ENCODE data around the gene BCLAF1.
A peak's percentile ranks its signal among the peaks of the same experiment; 100 is the strongest.

The BCLAF1 gene

GRCh38 chr6:136289579-136290409, at the start of gene BCLAF1:
TSS of gene BCLAF1 (minus strand) at chr6:136289846. CDS start at chr6:136279866, 9,980 bp downstream.
- peak; percentile 99 to 100 for DNase-seq

- no peak for DNase-seq
Observed at GRCh38 chr6:136338486-136338885, 48.8 kb upstream of the BCLAF1 start.

- no peak for DNase-seq
Observed at GRCh38 chr6:136337606-136338005, 48.0 kb upstream of the BCLAF1 start.

GRCh38 chr6:136337121-136337520, 47.5 kb upstream of the BCLAF1 start:
- DNase-seq: no peak

GRCh38 chr6:136335736-136336363, 46.2 kb upstream of the BCLAF1 start:
- no peak for DNase-seq

- DNase-seq: no peak
Observed at GRCh38 chr6:136334853-136335252, 45.2 kb upstream of the BCLAF1 start.

GRCh38 chr6:136334465-136334846, 44.8 kb upstream of the BCLAF1 start:
- no peak for DNase-seq

GRCh38 chr6:136333824-136334464, 44.3 kb upstream of the BCLAF1 start:
- no peak for DNase-seq

GRCh38 chr6:136331461-136331860, 41.8 kb upstream of the BCLAF1 start:
- DNase-seq: no peak

- DNase-seq: no peak
Observed at GRCh38 chr6:136330634-136331033, 41.0 kb upstream of the BCLAF1 start.

GRCh38 chr6:136326038-136326553, 36.5 kb upstream of the BCLAF1 start:
- DNase-seq: peak in 1 of 2 donors; percentile 2

- peak; percentile 4 to 13 for DNase-seq
Observed at GRCh38 chr6:136324686-136325380, 35.2 kb upstream of the BCLAF1 start.

- no peak for DNase-seq
Observed at GRCh38 chr6:136323431-136324112, 33.9 kb upstream of the BCLAF1 start.

- DNase-seq: no peak
Observed at GRCh38 chr6:136319732-136320131, 30.1 kb upstream of the BCLAF1 start.

- no peak for DNase-seq
Observed at GRCh38 chr6:136318676-136319075, 29.0 kb upstream of the BCLAF1 start.

- no peak for DNase-seq
Observed at GRCh38 chr6:136317971-136318370, 28.3 kb upstream of the BCLAF1 start.

- peak; percentile 30 to 74 for DNase-seq
Observed at GRCh38 chr6:136317021-136317694, 27.5 kb upstream of the BCLAF1 start.

- no peak for DNase-seq
Observed at GRCh38 chr6:136315594-136315993, 25.9 kb upstream of the BCLAF1 start.

GRCh38 chr6:136312975-136313374, 23.3 kb upstream of the BCLAF1 start:
- no peak for DNase-seq

GRCh38 chr6:136309729-136310311, 20.2 kb upstream of the BCLAF1 start:
- no peak for DNase-seq

- no peak for DNase-seq
Observed at GRCh38 chr6:136309171-136309570, 19.5 kb upstream of the BCLAF1 start.

Measured in inflammatory macrophage treated with lipopolysaccharide for 1 hour (primary cell).